ENCODE measurements around the gene PUS3. TPM values are rescaled to one million over a fixed set of nuclear protein-coding genes. Genes with fewer than 3 reads are reported as not detected.
"Not testable (repeated sequence)": the region's sequence is repeated elsewhere in the genome, so short reads cannot be mapped to it uniquely, and the experiment has no call there.

PUS3 gene
- total RNA-seq, 2 experiments from 2014 or later = 14.9 to 18.5 TPM

GRCh38 chr11:125872138-125872491, 30.9 kb downstream of the PUS3 start:
- Mint-ChIP-seq H3K4me1 (ENCODE audit: low read depth) (no peaks in the 10 kb centered on the region), H3K27ac (no peak overlapping the region), H3K27me3 (ENCODE audit: low read depth) (peaks cover 1% of the 10 kb centered on the region), H3K36me3 (ENCODE audit: low read depth) (no peaks in the 10 kb centered on the region), H3K9me3 (no peaks in the 10 kb centered on the region), H3K4me3 (no peak overlapping the region)
- intact Hi-C loops (cut with micrococcal nuclease) = loop anchor here (5.0 kb wide), 3 partner anchors 300 to 525 kb away; partner anchors contain the start of gene FEZ1
- CTCF ChIA-PET = no interaction called here
- DNase-seq = no peak

DNA sequence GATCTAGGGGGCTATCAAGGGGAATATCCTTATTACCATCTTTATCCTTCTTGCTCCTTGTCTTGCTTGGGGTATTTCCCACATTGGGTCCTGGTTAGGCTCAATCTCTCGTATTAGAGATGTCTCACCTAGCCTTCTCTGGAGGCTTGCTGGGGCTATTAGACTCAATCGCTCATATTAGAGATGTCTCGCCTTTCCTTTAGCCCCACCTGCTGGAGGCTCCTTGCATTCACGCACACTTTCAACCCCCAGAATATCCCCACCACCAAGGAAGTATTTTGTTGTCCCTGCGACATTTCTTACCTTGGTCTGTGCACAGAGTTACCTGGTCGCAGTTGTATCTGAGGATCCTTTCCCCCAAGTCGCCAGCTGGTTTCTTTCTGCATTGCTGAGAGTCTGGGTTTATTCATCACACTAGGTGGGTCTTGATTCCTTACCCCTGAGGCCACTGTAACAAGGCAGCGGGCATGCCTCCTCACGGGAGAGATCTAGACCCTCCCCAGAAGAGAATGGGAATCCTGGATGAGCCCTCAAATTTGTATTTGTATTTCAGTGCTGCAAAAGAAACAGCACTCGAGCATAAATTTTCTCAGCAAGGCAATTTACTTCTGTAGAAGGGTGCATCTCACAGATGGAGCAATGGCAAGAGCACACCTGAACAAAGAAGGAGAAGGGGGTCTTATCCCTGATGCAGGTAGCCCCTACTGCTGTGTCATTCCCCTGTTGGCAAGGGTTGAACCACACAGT, 31.4 kb downstream of the PUS3 start:
- no peaks in the 10 kb centered on the region for H3K9me3 Mint-ChIP-seq
- peak; percentile 55 for DNase-seq
- peaks cover 1% of the 10 kb centered on the region for H3K27me3 Mint-ChIP-seq (ENCODE audit: low read depth)
- CTCF ChIA-PET = interaction anchor here (0.7 kb wide), 1 partner anchor 226 kb away, joined by 5 read pairs; no protein-coding TSS in a partner anchor
- no peak overlapping the region for H3K4me3 Mint-ChIP-seq
- no peaks in the 10 kb centered on the region for H3K36me3 Mint-ChIP-seq (ENCODE audit: low read depth)
- no peak overlapping the region for H3K27ac Mint-ChIP-seq
- intact Hi-C loops (cut with micrococcal nuclease) = loop anchor here (5.0 kb wide), 3 partner anchors 299 to 524 kb away; partner anchors contain the start of gene FEZ1
- H3K4me1 Mint-ChIP-seq (ENCODE audit: low read depth) = no peaks in the 10 kb centered on the region

- Mint-ChIP-seq H3K4me3 (no peak overlapping the region), H3K27ac (no peak overlapping the region), H3K27me3 (ENCODE audit: low read depth) (no peaks in the 10 kb centered on the region), H3K4me1 (ENCODE audit: low read depth) (no peaks in the 10 kb centered on the region), H3K9me3 (no peaks in the 10 kb centered on the region), H3K36me3 (ENCODE audit: low read depth) (no peaks in the 10 kb centered on the region)
- CTCF ChIA-PET = no interaction called here
- DNase-seq = no peak
- intact Hi-C loops (cut with micrococcal nuclease) = no loop called here
Measured at GRCh38 chr11:125869521-125869920, 33.5 kb downstream of the PUS3 start.

- CTCF ChIA-PET; H3K4me3 Mint-ChIP-seq; H3K27me3 Mint-ChIP-seq (ENCODE audit: low read depth); H3K9me3 Mint-ChIP-seq; intact Hi-C loops (cut with micrococcal nuclease); H3K36me3 Mint-ChIP-seq (ENCODE audit: low read depth); H3K27ac Mint-ChIP-seq; H3K4me1 Mint-ChIP-seq (ENCODE audit: low read depth); DNase-seq: not testable (repeated sequence)
Measured at GRCh38 chr11:125865354-125865753, 37.7 kb downstream of the PUS3 start.

- H3K4me3 Mint-ChIP-seq; DNase-seq; intact Hi-C loops (cut with micrococcal nuclease); H3K36me3 Mint-ChIP-seq (ENCODE audit: low read depth); H3K4me1 Mint-ChIP-seq (ENCODE audit: low read depth); H3K27me3 Mint-ChIP-seq (ENCODE audit: low read depth); H3K27ac Mint-ChIP-seq; CTCF ChIA-PET: not testable (repeated sequence)
- H3K9me3 Mint-ChIP-seq = peaks cover 19% of the 10 kb centered on the region
Measured at GRCh38 chr11:125862786-125863185, 40.2 kb downstream of the PUS3 start.

DNA sequence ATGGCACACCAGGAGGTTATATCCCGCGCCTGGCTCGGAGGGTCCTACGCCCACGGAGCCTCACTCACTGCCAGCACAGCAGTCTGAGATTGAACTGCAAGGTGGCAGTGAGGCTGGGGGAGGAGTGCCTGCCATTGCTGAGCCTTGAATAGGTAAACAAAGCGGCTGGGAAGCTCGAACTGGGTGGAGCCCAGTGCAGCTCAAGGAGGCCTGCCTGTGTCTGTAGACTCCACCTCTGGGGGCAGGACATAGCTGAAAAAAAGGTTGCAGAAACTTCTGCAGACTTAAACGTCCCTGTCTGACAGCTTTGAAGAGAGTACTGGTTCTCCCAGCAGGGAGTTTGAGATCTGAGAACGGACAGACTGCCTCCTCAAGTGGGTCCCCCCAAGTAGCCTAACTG, 45.3 kb downstream of the PUS3 start:
- Mint-ChIP-seq H3K27me3 (ENCODE audit: low read depth) (peaks cover 15% of the 10 kb centered on the region), H3K9me3 (peaks cover 22% of the 10 kb centered on the region)
- H3K4me3 Mint-ChIP-seq; H3K27ac Mint-ChIP-seq; H3K36me3 Mint-ChIP-seq (ENCODE audit: low read depth); H3K4me1 Mint-ChIP-seq (ENCODE audit: low read depth); intact Hi-C loops (cut with micrococcal nuclease); DNase-seq: not testable (repeated sequence)
- CTCF ChIA-PET = interaction anchor here (1.0 kb wide), 1 partner anchor 112 kb away, joined by 3 read pairs; the partner anchor contains the start of gene PATE1

GRCh38 chr11:125846188-125846587, 56.8 kb downstream of the PUS3 start:
- Mint-ChIP-seq H3K36me3 (ENCODE audit: low read depth) (peaks cover 14% of the 10 kb centered on the region), H3K4me1 (ENCODE audit: low read depth) (no peaks in the 10 kb centered on the region), H3K4me3 (no peak overlapping the region), H3K27ac (no peak overlapping the region), H3K9me3 (peaks cover 38% of the 10 kb centered on the region), H3K27me3 (ENCODE audit: low read depth) (peaks cover 14% of the 10 kb centered on the region)
- CTCF ChIA-PET = interaction anchor here (0.9 kb wide), 1 partner anchor 10 kb away, joined by 3 read pairs; no protein-coding TSS in a partner anchor
- DNase-seq = no peak
- intact Hi-C loops (cut with micrococcal nuclease) = no loop called here

Other genes with a start within 250 kb of the PUS3 start
- not detected for gene ACRV1, start 222.4 kb downstream of the PUS3 start, total RNA-seq
- not detected for gene PATE1, start 156.9 kb downstream of the PUS3 start, total RNA-seq
- not detected for gene PATE2, start 124.4 kb downstream of the PUS3 start, total RNA-seq
- gene PATE3, start 115.1 kb downstream of the PUS3 start, total RNA-seq = not detected
- not detected for gene PATE4, start 69.9 kb downstream of the PUS3 start, total RNA-seq
- gene HYLS1, start 15.5 kb downstream of the PUS3 start, total RNA-seq = 10 to 100 TPM; 10.2 to 11.7 TPM
- not detected for gene DDX25, start 1.3 kb upstream of the PUS3 start, total RNA-seq
- not detected for gene VSIG10L2, start 42.8 kb upstream of the PUS3 start, total RNA-seq
- 1 to 10 TPM; 2.6 to 3.5 TPM for gene CDON, start 159.7 kb upstream of the PUS3 start, total RNA-seq